MM.1S (cell line): Measurements from ENCODE around the gene THOP1.

Experiments used
- DNase-seq: peaks from one replicate; pipeline ENCODE4 v3.0.0-alpha.2; 2015
- H2AFZ ChIP-seq: fragments of 300-600 bp; sonication (generic); 2 replicates; pipeline ENCODE4 v1.6.0; 2016; ENCODE audit warnings: antibody characterized with exemption, low read length
- H3F3A ChIP-seq: fragments of 300-600 bp; sonication (generic); 2 replicates; pipeline ENCODE4 v1.6.1; 2016; ENCODE audit warnings: mild to moderate bottlenecking, antibody characterized with exemption, low read length, moderate library complexity, mixed read lengths; ENCODE audit not compliant: insufficient read depth
- H3K27ac ChIP-seq: fragments of 300-600 bp; sonication (generic); 2 replicates; pipeline ENCODE4 v1.5.1; 2016; ENCODE audit warnings: mild to moderate bottlenecking, low read length
- H3K27me3 ChIP-seq: fragments of 300-600 bp; sonication (generic); replicated peaks from 2 replicates; pipeline ENCODE4 v1.6.0; 2016; ENCODE audit warnings: low read length; ENCODE audit not compliant: insufficient read depth
- H3K36me3 ChIP-seq: fragments of 300-600 bp; sonication (generic); replicated peaks from 2 replicates; pipeline ENCODE4 v1.6.1; 2016; ENCODE audit warnings: mild to moderate bottlenecking, low read length, mixed read lengths; ENCODE audit not compliant: insufficient read depth
- H3K4me1 ChIP-seq: fragments of 300-600 bp; sonication (generic); 2 replicates; pipeline ENCODE4 v1.6.1; 2016; ENCODE audit warnings: low read length, mixed read lengths
- H3K4me2 ChIP-seq: fragments of 300-600 bp; sonication (generic); 2 replicates; pipeline ENCODE4 v1.6.0; 2016; ENCODE audit warnings: low read depth, low read length
- H3K4me3 ChIP-seq: fragments of 300-600 bp; sonication (generic); 2 replicates; pipeline ENCODE4 v1.5.1; 2016; ENCODE audit warnings: low read length, mixed read lengths
- H3K79me2 ChIP-seq: fragments of 300-600 bp; sonication (generic); 2 replicates; pipeline ENCODE4 v1.6.1; 2016; ENCODE audit warnings: mixed run types, low read length, mixed read lengths
- H3K9ac ChIP-seq: fragments of 300-600 bp; sonication (generic); 2 replicates; pipeline ENCODE4 v1.6.1; 2016; ENCODE audit warnings: low read length, mixed read lengths
- H3K9me2 ChIP-seq: fragments of 300-600 bp; sonication (generic); replicated peaks from 2 replicates; pipeline ENCODE4 v1.6.1; 2016; ENCODE audit warnings: mild to moderate bottlenecking, low read length, mixed read lengths; ENCODE audit not compliant: insufficient read depth
- H3K9me3 ChIP-seq: fragments of 300-600 bp; sonication (generic); replicated peaks from 2 replicates; pipeline ENCODE4 v1.6.1; 2016; ENCODE audit warnings: mild to moderate bottlenecking, low read length, mixed read lengths; ENCODE audit not compliant: insufficient read depth
- H4K20me1 ChIP-seq: fragments of 300-600 bp; sonication (generic); 2 replicates; pipeline ENCODE4 v1.6.1; 2016; ENCODE audit warnings: mild to moderate bottlenecking, low read length, moderate library complexity, mixed read lengths; ENCODE audit not compliant: insufficient read depth
- CTCF ChIP-seq: fragments of 300-600 bp; sonication (generic); IDR thresholded peaks from 2 replicates; pipeline ENCODE4 v1.5.1; 2016; ENCODE audit warnings: antibody characterized with exemption, low read length, mixed read lengths
- EZH2 ChIP-seq: fragments of 300-600 bp; sonication (generic); optimal IDR thresholded peaks from 2 replicates; pipeline ENCODE3; 2017; ENCODE audit warnings: low read depth, mild to moderate bottlenecking, antibody characterized with exemption, low read length, mixed read lengths
- EZH2phosphoT487 ChIP-seq: fragments of 300-600 bp; sonication (generic); IDR thresholded peaks from 2 replicates; pipeline ENCODE4 v1.6.1; 2018; ENCODE audit warnings: antibody characterized with exemption, low read length

THOP1 gene

GRCh38 chr19:2822846-2823245 lies 37.5 kb downstream of the THOP1 start:
- no peak overlapping the region for H3K4me3 ChIP-seq
- no peaks in the 10 kb centered on the region for H3F3A ChIP-seq
- 0 out of 2 replicates have a peak, but pooled peaks cover 4% of the 10 kb centered on the region for H3K79me2 ChIP-seq
- no peak overlapping the region for H3K27ac ChIP-seq
- H3K4me1 ChIP-seq, result no peaks in the 10 kb centered on the region
- no peaks in the 10 kb centered on the region for H3K27me3 ChIP-seq
- no peak for TF ChIP-seq EZH2phosphoT487
- no peak for TF ChIP-seq EZH2
- no peak for TF ChIP-seq CTCF
- no peak overlapping the region for H3K4me2 ChIP-seq
- no peaks in the 10 kb centered on the region for H3K36me3 ChIP-seq
- H3K9me3 ChIP-seq, result no peaks in the 10 kb centered on the region
- H3K9ac ChIP-seq, result no peak overlapping the region
- no peaks in the 10 kb centered on the region for H3K9me2 ChIP-seq
- no peak for DNase-seq
- H4K20me1 ChIP-seq, result no peaks in the 10 kb centered on the region
- H2AFZ ChIP-seq, result no peak overlapping the region

GRCh38 chr19:2823646-2824045 lies 38.3 kb downstream of the THOP1 start:
- H3K36me3 ChIP-seq, result no peaks in the 10 kb centered on the region
- DNase-seq, result no peak
- H3K4me2 ChIP-seq, result no peak overlapping the region
- no peaks in the 10 kb centered on the region for H3F3A ChIP-seq
- H3K27me3 ChIP-seq, result no peaks in the 10 kb centered on the region
- no peaks in the 10 kb centered on the region for H3K9me3 ChIP-seq
- no peak overlapping the region for H3K4me3 ChIP-seq
- 0 out of 2 replicates have a peak, but pooled peaks cover 4% of the 10 kb centered on the region for H3K79me2 ChIP-seq
- TF ChIP-seq CTCF, result no peak
- no peak for TF ChIP-seq EZH2
- TF ChIP-seq EZH2phosphoT487, result no peak
- H3K9me2 ChIP-seq, result no peaks in the 10 kb centered on the region
- H4K20me1 ChIP-seq, result no peaks in the 10 kb centered on the region
- no peak overlapping the region for H3K27ac ChIP-seq
- H2AFZ ChIP-seq, result no peak overlapping the region
- no peak overlapping the region for H3K9ac ChIP-seq
- no peaks in the 10 kb centered on the region for H3K4me1 ChIP-seq

- Histone ChIP-seq H2AFZ (no peak overlapping the region), H3K27me3 (no peaks in the 10 kb centered on the region), H3K79me2 (0 out of 2 replicates have a peak, but pooled peaks cover 4% of the 10 kb centered on the region), H3K27ac (no peak overlapping the region), H3K9ac (no peak overlapping the region), H3F3A (no peaks in the 10 kb centered on the region), H3K4me3 (no peak overlapping the region), H3K9me3 (no peaks in the 10 kb centered on the region), H3K36me3 (no peaks in the 10 kb centered on the region), H4K20me1 (no peaks in the 10 kb centered on the region), H3K9me2 (no peaks in the 10 kb centered on the region), H3K4me1 (no peaks in the 10 kb centered on the region), H3K4me2 (no peak overlapping the region)
- no peak for DNase-seq
- no peak for TF ChIP-seq EZH2
- TF ChIP-seq CTCF, result no peak
- TF ChIP-seq EZH2phosphoT487, result no peak
Measured at GRCh38 chr19:2824129-2824528, 38.8 kb downstream of the THOP1 start.

GRCh38 chr19:2827022-2827421 lies 41.7 kb downstream of the THOP1 start:
- no peak overlapping the region for H3K9ac ChIP-seq
- H3K79me2 ChIP-seq, result no peaks in the 10 kb centered on the region
- H2AFZ ChIP-seq, result no peak overlapping the region
- no peaks in the 10 kb centered on the region for H3K36me3 ChIP-seq
- H3K27me3 ChIP-seq, result no peaks in the 10 kb centered on the region
- H4K20me1 ChIP-seq, result no peaks in the 10 kb centered on the region
- no peak overlapping the region for H3K4me3 ChIP-seq
- H3K4me1 ChIP-seq, result no peaks in the 10 kb centered on the region
- TF ChIP-seq EZH2, result no peak
- no peak for TF ChIP-seq EZH2phosphoT487
- no peaks in the 10 kb centered on the region for H3K9me2 ChIP-seq
- no peak overlapping the region for H3K27ac ChIP-seq
- H3K4me2 ChIP-seq, result no peak overlapping the region
- no peaks in the 10 kb centered on the region for H3F3A ChIP-seq
- H3K9me3 ChIP-seq, result no peaks in the 10 kb centered on the region
- DNase-seq, result no peak
